ENCODE measurements around the gene TCF23.

Gene TCF23

GRCh38 chr2:27182346-27182745, 33.5 kb downstream of the TCF23 start:
- H3K9ac ChIP-seq (ENCODE audit: low read length): no peak overlapping the region

DNA sequence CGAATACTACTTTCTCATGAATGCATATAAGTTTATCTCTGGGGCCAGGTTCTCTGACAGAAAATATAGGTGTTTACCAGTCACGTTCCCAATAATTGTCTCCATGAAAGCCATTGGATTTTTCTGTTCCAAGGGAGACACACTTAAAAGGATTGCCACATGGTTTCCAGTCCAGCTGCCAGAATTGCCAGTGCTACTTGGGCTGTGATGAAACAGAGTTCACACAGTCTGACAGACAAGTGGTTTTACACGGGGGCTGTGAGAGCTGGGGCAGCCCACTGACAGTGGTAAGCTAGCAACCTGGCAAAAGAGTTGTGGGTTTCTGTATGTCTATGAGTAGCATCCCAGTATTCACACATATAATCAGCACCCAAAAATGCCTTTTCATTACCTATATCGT, 35.3 kb downstream of the TCF23 start:
- H3K36me3 ChIP-seq (ENCODE audit: control insufficient read depth, insufficient read depth, low read length): no peaks in the 10 kb centered on the region
- no peak overlapping the region for H2BK120ac ChIP-seq (ENCODE audit: low read depth, low read length)
- H3K9ac ChIP-seq (ENCODE audit: low read length): no peak overlapping the region
- no peak for DNase-seq
- no peaks in the 10 kb centered on the region for H3K79me2 ChIP-seq (ENCODE audit: control insufficient read depth, insufficient read depth, low read length)
- H4K5ac ChIP-seq (ENCODE audit: low read length): no peak overlapping the region
- WGBS (ENCODE audit: extremely low coverage, insufficient coverage, low lambda C conversion rate): no CpG with 5 or more reads among the region's 4 CpGs
- H3K4me1 ChIP-seq (ENCODE audit: control insufficient read depth, low read depth, low read length): no peaks in the 10 kb centered on the region
- no peak overlapping the region for H3K18ac ChIP-seq (ENCODE audit: low read length)
- no peak overlapping the region for H3K4me2 ChIP-seq (ENCODE audit: low read length)
- H3K4me3 ChIP-seq (ENCODE audit: low read length): no peak overlapping the region
- H3K27ac ChIP-seq (ENCODE audit: low read depth, low read length): no peak overlapping the region
- no peak overlapping the region for H3K56ac ChIP-seq (ENCODE audit: low read length)
- H4K8ac ChIP-seq (ENCODE audit: low read depth, low read length): no peak overlapping the region
- H2AK5ac ChIP-seq (ENCODE audit: low read length): no peak overlapping the region
- H2BK15ac ChIP-seq (replicated peaks; ENCODE audit: low read depth): no peak overlapping the region
- no peak overlapping the region for H3K4ac ChIP-seq (ENCODE audit: low read depth, low read length)
- H3K79me1 ChIP-seq (ENCODE audit: low read length): no peaks in the 10 kb centered on the region
- no peak overlapping the region for H3K23ac ChIP-seq (ENCODE audit: low read length)
- no peaks in the 10 kb centered on the region for H3K27me3 ChIP-seq (ENCODE audit: insufficient read depth, low read length, poor library complexity)
- H2BK5ac ChIP-seq (ENCODE audit: low read length): no peak overlapping the region

More at GRCh38 chr2:27182346-27182745, 33.5 kb downstream of the TCF23 start:
- no peak overlapping the region for H3K4ac ChIP-seq (ENCODE audit: low read depth, low read length)
- no peak overlapping the region for H2AK5ac ChIP-seq (ENCODE audit: low read length)
- DNase-seq: no peak
- H3K56ac ChIP-seq (ENCODE audit: low read length): no peak overlapping the region
- no peak overlapping the region for H4K8ac ChIP-seq (ENCODE audit: low read depth, low read length)
- H3K18ac ChIP-seq (ENCODE audit: low read length): no peak overlapping the region
- H3K4me2 ChIP-seq (ENCODE audit: low read length): no peak overlapping the region
- H3K23ac ChIP-seq (ENCODE audit: low read length): no peak overlapping the region
- H3K27me3 ChIP-seq (ENCODE audit: insufficient read depth, low read length, poor library complexity): no peaks in the 10 kb centered on the region
- H3K36me3 ChIP-seq (ENCODE audit: control insufficient read depth, insufficient read depth, low read length): no peaks in the 10 kb centered on the region
- no peak overlapping the region for H2BK5ac ChIP-seq (ENCODE audit: low read length)
- H3K79me1 ChIP-seq (ENCODE audit: low read length): no peaks in the 10 kb centered on the region
- no peaks in the 10 kb centered on the region for H3K79me2 ChIP-seq (ENCODE audit: control insufficient read depth, insufficient read depth, low read length)
- no peak overlapping the region for H2BK15ac ChIP-seq (replicated peaks; ENCODE audit: low read depth)
- H3K4me3 ChIP-seq (ENCODE audit: low read length): no peak overlapping the region
- WGBS (ENCODE audit: extremely low coverage, insufficient coverage, low lambda C conversion rate): no CpG with 5 or more reads among the region's 4 CpGs
- H3K4me1 ChIP-seq (ENCODE audit: control insufficient read depth, low read depth, low read length): no peaks in the 10 kb centered on the region
- no peak overlapping the region for H2BK120ac ChIP-seq (ENCODE audit: low read depth, low read length)
- no peak overlapping the region for H4K5ac ChIP-seq (ENCODE audit: low read length)
- H3K27ac ChIP-seq (ENCODE audit: low read depth, low read length): no peak overlapping the region

- no peak overlapping the region for H2BK120ac ChIP-seq (ENCODE audit: low read depth, low read length)
- WGBS (ENCODE audit: extremely low coverage, insufficient coverage, low lambda C conversion rate): no CpG with 5 or more reads among the region's 6 CpGs
- no peak overlapping the region for H2BK5ac ChIP-seq (ENCODE audit: low read length)
- no peak overlapping the region for H2BK15ac ChIP-seq (replicated peaks; ENCODE audit: low read depth)
- no peak overlapping the region for H3K18ac ChIP-seq (ENCODE audit: low read length)
- no peak overlapping the region for H3K4ac ChIP-seq (ENCODE audit: low read depth, low read length)
- H4K5ac ChIP-seq (ENCODE audit: low read length): no peak overlapping the region
- no peak overlapping the region for H3K9ac ChIP-seq (ENCODE audit: low read length)
- no peaks in the 10 kb centered on the region for H3K79me2 ChIP-seq (ENCODE audit: control insufficient read depth, insufficient read depth, low read length)
- H4K8ac ChIP-seq (ENCODE audit: low read depth, low read length): no peak overlapping the region
- H3K4me2 ChIP-seq (ENCODE audit: low read length): no peak overlapping the region
- H3K79me1 ChIP-seq (ENCODE audit: low read length): no peaks in the 10 kb centered on the region
- no peak overlapping the region for H3K4me3 ChIP-seq (ENCODE audit: low read length)
- no peaks in the 10 kb centered on the region for H3K27me3 ChIP-seq (ENCODE audit: insufficient read depth, low read length, poor library complexity)
- H3K56ac ChIP-seq (ENCODE audit: low read length): no peak overlapping the region
- no peak overlapping the region for H3K23ac ChIP-seq (ENCODE audit: low read length)
- no peak overlapping the region for H2AK5ac ChIP-seq (ENCODE audit: low read length)
- H3K36me3 ChIP-seq (ENCODE audit: control insufficient read depth, insufficient read depth, low read length): no peaks in the 10 kb centered on the region
- H3K4me1 ChIP-seq (ENCODE audit: control insufficient read depth, low read depth, low read length): no peaks in the 10 kb centered on the region
- DNase-seq: no peak
- H3K27ac ChIP-seq (ENCODE audit: low read depth, low read length): no peak overlapping the region
Observed at GRCh38 chr2:27185331-27186026, 36.7 kb downstream of the TCF23 start.

DNA sequence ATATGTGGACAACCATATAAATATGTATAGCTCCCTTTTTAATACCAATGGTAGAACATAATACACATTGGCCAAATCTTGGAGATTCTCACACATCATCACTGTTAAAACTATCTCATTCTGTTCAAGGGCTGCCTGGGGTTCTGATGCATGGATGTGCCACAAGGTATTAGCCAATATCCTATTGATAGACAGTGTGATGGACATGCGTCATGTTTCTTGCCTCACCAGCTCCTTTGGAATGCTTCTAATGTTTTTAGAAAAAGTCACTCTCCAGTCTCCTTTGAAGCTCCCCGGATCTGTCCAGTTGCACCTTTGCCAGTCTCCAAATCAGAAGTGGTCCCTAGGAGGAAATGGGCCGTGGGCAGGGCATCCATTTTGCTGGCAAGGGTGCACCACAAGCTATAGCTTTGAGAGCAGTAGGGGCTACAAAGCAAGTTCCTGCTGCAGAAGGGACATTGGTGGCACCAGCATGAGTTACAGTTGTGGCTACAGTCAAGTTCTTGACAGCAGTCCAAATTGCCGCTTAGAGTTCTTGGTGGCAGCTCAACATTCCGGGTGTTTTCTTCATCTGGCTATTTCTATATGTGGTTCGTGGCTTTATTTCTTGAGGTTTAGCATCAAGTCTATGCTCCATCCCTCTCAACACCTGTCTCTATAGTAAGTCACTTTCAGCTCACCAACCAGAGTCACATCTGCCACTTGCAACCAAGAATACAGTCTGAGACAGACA, 38.0 kb downstream of the TCF23 start:
- H3K18ac ChIP-seq (ENCODE audit: low read length): no peak overlapping the region
- H3K4ac ChIP-seq (ENCODE audit: low read depth, low read length): no peak overlapping the region
- H3K9ac ChIP-seq (ENCODE audit: low read length): no peak overlapping the region
- H4K8ac ChIP-seq (ENCODE audit: low read depth, low read length): no peak overlapping the region
- no peaks in the 10 kb centered on the region for H3K27me3 ChIP-seq (ENCODE audit: insufficient read depth, low read length, poor library complexity)
- no peak overlapping the region for H3K23ac ChIP-seq (ENCODE audit: low read length)
- no CpG with 5 or more reads among the region's 6 CpGs for WGBS (ENCODE audit: extremely low coverage, insufficient coverage, low lambda C conversion rate)
- no peak overlapping the region for H3K4me3 ChIP-seq (ENCODE audit: low read length)
- no peak overlapping the region for H3K56ac ChIP-seq (ENCODE audit: low read length)
- H4K5ac ChIP-seq (ENCODE audit: low read length): no peak overlapping the region
- H3K36me3 ChIP-seq (ENCODE audit: control insufficient read depth, insufficient read depth, low read length): no peaks in the 10 kb centered on the region
- no peak overlapping the region for H2BK120ac ChIP-seq (ENCODE audit: low read depth, low read length)
- H3K4me1 ChIP-seq (ENCODE audit: control insufficient read depth, low read depth, low read length): no peaks in the 10 kb centered on the region
- H3K27ac ChIP-seq (ENCODE audit: low read depth, low read length): no peak overlapping the region
- H3K4me2 ChIP-seq (ENCODE audit: low read length): no peak overlapping the region
- H3K79me1 ChIP-seq (ENCODE audit: low read length): no peaks in the 10 kb centered on the region
- H2BK5ac ChIP-seq (ENCODE audit: low read length): no peak overlapping the region
- no peak overlapping the region for H2BK15ac ChIP-seq (replicated peaks; ENCODE audit: low read depth)
- no peak overlapping the region for H2AK5ac ChIP-seq (ENCODE audit: low read length)
- H3K79me2 ChIP-seq (ENCODE audit: control insufficient read depth, insufficient read depth, low read length): no peaks in the 10 kb centered on the region
- no peak for DNase-seq

- no peaks in the 10 kb centered on the region for H3K79me2 ChIP-seq (ENCODE audit: control insufficient read depth, insufficient read depth, low read length)
- H2BK5ac ChIP-seq (ENCODE audit: low read length): no peak overlapping the region
- no peak overlapping the region for H3K4me3 ChIP-seq (ENCODE audit: low read length)
- WGBS (ENCODE audit: extremely low coverage, insufficient coverage, low lambda C conversion rate): no CpG with 5 or more reads among the region's 8 CpGs
- H3K4me1 ChIP-seq (ENCODE audit: control insufficient read depth, low read depth, low read length): no peaks in the 10 kb centered on the region
- no peak overlapping the region for H2AK5ac ChIP-seq (ENCODE audit: low read length)
- no peak overlapping the region for H2BK15ac ChIP-seq (replicated peaks; ENCODE audit: low read depth)
- H2BK120ac ChIP-seq (ENCODE audit: low read depth, low read length): no peak overlapping the region
- no peaks in the 10 kb centered on the region for H3K27me3 ChIP-seq (ENCODE audit: insufficient read depth, low read length, poor library complexity)
- no peak for DNase-seq
- no peak overlapping the region for H3K56ac ChIP-seq (ENCODE audit: low read length)
- no peak overlapping the region for H3K4me2 ChIP-seq (ENCODE audit: low read length)
- H3K23ac ChIP-seq (ENCODE audit: low read length): no peak overlapping the region
- no peak overlapping the region for H4K5ac ChIP-seq (ENCODE audit: low read length)
- no peaks in the 10 kb centered on the region for H3K79me1 ChIP-seq (ENCODE audit: low read length)
- H4K8ac ChIP-seq (ENCODE audit: low read depth, low read length): no peak overlapping the region
- H3K9ac ChIP-seq (ENCODE audit: low read length): no peak overlapping the region
- H3K18ac ChIP-seq (ENCODE audit: low read length): no peak overlapping the region
- H3K36me3 ChIP-seq (ENCODE audit: control insufficient read depth, insufficient read depth, low read length): no peaks in the 10 kb centered on the region
- no peak overlapping the region for H3K4ac ChIP-seq (ENCODE audit: low read depth, low read length)
- H3K27ac ChIP-seq (ENCODE audit: low read depth, low read length): no peak overlapping the region
Observed at GRCh38 chr2:27189989-27190388, 41.2 kb downstream of the TCF23 start.
